Measurements from ENCODE around the gene TRIM44.

Gene TRIM44

DNA sequence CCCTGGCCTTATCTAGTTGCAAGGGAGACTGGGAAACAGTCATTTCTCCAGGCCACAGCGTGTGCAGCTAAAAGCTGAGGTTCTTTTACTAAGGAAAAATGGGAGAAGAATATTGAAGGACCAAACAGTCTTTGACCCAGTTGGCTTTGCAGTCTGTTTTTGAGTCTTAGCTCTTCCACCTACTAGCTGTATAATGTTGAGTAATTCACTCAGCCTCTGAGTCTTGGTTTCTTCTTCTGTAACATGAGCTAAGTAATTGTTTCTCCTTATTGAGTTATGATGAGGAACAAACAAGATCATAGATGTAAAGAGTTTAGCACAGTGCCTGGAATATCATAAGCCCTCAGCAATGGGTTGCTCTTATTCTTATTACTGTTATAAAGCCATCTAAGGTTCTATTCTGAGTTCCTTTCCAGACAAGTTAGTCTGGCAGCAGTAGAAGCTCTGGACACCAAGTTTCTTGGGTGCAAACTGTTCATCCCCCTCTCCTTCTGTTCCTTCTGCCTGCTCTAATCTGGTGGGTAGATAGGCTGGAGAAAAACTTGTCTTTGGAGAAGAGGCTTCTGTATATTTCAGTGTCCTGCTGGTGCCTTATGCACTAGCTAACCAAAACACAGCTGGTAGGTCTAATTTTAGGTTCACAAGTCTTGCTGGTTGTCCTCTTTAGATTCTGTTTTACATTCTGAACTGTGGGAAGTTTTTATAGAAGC, 13.5 kb downstream of the TRIM44 start:
- H3K27me3 ChIP-seq (ENCODE audit: control insufficient read depth in 1 of 2, insufficient read depth in 2 of 2, low read length in 2 of 2): no peaks in the 10 kb centered on the region
- H3K9me3 ChIP-seq (ENCODE audit: control insufficient read depth in 2 of 2, low read length in 2 of 2): no peaks in the 10 kb centered on the region
- H3K4me3 ChIP-seq (ENCODE audit: low read length in 2 of 2): peak overlapping the region in 1 of 2 donors; percentile 4
- no peak overlapping the region for H3K9ac ChIP-seq (ENCODE audit: low read length in 2 of 2)
- H3K4me1 ChIP-seq (ENCODE audit: control insufficient read depth, insufficient read depth, low read length): peaks cover 4% of the 10 kb centered on the region
- no peaks in the 10 kb centered on the region for H3K36me3 ChIP-seq (ENCODE audit: control insufficient read depth in 2 of 2, insufficient read depth in 2 of 2, low read length in 2 of 2)
- H3K27ac ChIP-seq (ENCODE audit: low read length): peak overlapping the region; percentile 3

DNA sequence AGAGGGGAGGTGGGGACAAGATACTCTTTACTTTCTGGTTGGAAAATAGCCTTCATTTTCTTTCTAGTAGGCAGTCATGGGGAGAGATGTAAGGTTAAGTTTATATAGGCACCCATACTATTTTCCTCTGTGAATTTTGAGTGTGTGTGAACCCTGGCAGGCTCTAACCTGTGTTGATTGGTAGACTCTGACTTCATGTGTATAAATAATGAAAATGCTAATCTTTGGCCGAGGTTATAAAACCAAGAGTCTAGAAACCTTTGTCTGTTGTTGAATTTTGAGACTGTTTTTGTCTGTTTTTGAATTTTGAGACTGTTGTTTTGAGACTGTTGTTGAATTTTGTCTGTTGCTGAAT, 14.0 kb downstream of the TRIM44 start:
- no peaks in the 10 kb centered on the region for H3K36me3 ChIP-seq (ENCODE audit: control insufficient read depth in 2 of 2, insufficient read depth in 2 of 2, low read length in 2 of 2)
- peak overlapping the region; percentile 3 for H3K27ac ChIP-seq (ENCODE audit: low read length)
- no peak overlapping the region for H3K9ac ChIP-seq (ENCODE audit: low read length in 2 of 2)
- H3K4me3 ChIP-seq (ENCODE audit: low read length in 2 of 2): peak overlapping the region in 1 of 2 donors; percentile 4
- H3K4me1 ChIP-seq (ENCODE audit: control insufficient read depth, insufficient read depth, low read length): peaks cover 4% of the 10 kb centered on the region
- no peaks in the 10 kb centered on the region for H3K9me3 ChIP-seq (ENCODE audit: control insufficient read depth in 2 of 2, low read length in 2 of 2)
- no peaks in the 10 kb centered on the region for H3K27me3 ChIP-seq (ENCODE audit: control insufficient read depth in 1 of 2, insufficient read depth in 2 of 2, low read length in 2 of 2)

DNA sequence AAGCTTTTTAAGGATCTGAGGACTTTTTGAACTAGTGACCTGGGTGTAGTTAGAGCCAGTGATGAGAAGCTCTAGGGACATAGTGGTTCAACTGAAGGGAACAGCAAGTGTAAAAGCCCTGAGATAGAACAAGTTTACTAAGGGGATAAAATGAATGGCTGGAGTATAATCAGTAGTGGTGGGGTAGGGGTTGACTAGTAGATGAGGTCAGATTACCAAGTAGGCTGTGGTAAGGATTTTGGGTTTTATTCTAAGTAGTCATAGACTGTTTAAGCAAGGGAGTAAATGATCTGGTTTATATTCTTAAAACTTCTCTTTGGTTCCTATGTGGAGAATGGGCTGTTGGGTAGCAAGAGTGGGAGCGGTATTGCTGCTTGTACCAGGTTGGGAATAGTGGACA, 15.3 kb downstream of the TRIM44 start:
- no peaks in the 10 kb centered on the region for H3K36me3 ChIP-seq (ENCODE audit: control insufficient read depth in 2 of 2, insufficient read depth in 2 of 2, low read length in 2 of 2)
- no peaks in the 10 kb centered on the region for H3K9me3 ChIP-seq (ENCODE audit: control insufficient read depth in 2 of 2, low read length in 2 of 2)
- H3K4me3 ChIP-seq (ENCODE audit: low read length in 2 of 2): no peak overlapping the region
- H3K27ac ChIP-seq (ENCODE audit: low read length): no peak overlapping the region
- H3K4me1 ChIP-seq (ENCODE audit: control insufficient read depth, insufficient read depth, low read length): peaks cover 13% of the 10 kb centered on the region
- H3K9ac ChIP-seq (ENCODE audit: low read length in 2 of 2): no peak overlapping the region
- H3K27me3 ChIP-seq (ENCODE audit: control insufficient read depth in 1 of 2, insufficient read depth in 2 of 2, low read length in 2 of 2): no peaks in the 10 kb centered on the region

DNA sequence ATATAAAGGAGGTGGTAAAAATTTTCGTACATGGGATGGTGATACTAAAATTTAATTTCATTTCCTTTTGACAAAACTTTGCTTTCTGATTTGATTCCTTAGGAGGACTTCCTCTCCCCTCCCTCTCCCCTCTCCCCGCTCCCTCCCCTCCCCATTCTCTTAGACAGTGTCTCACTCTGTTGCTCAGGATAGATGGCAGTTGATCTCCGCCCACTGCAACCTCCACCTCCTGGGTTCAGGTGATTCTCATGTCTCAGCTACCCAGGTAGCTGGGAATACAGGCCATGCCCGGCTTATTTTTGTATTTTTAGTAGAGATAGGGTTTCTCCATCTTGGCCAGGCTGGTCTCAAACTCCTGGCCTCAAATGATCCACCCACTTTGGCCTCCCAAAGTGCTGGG, 15.9 kb downstream of the TRIM44 start:
- H3K36me3 ChIP-seq (ENCODE audit: control insufficient read depth in 2 of 2, insufficient read depth in 2 of 2, low read length in 2 of 2): no peaks in the 10 kb centered on the region
- H3K9ac ChIP-seq (ENCODE audit: low read length in 2 of 2): no peak overlapping the region
- H3K9me3 ChIP-seq (ENCODE audit: control insufficient read depth in 2 of 2, low read length in 2 of 2): no peaks in the 10 kb centered on the region
- no peak overlapping the region for H3K4me3 ChIP-seq (ENCODE audit: low read length in 2 of 2)
- H3K4me1 ChIP-seq (ENCODE audit: control insufficient read depth, insufficient read depth, low read length): peaks cover 13% of the 10 kb centered on the region
- no peaks in the 10 kb centered on the region for H3K27me3 ChIP-seq (ENCODE audit: control insufficient read depth in 1 of 2, insufficient read depth in 2 of 2, low read length in 2 of 2)
- H3K27ac ChIP-seq (ENCODE audit: low read length): no peak overlapping the region

DNA sequence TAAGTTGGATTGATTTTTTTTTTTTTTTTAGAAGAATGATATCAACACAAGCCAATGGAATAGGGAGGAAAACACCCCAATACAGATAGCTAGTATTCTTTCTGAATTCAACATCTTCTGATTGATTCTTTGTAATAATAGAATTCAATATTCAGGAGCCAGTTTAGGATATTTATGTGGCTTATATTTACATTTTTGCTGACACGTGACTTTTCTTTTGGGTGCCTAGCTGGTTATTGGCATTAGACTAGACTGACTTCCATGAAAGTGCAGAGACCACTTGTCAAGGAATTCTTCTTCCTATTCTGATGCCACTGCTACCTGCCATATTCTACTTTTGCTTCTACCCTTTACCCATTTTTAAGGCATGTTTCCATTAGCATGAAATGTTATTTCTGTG, 16.4 kb downstream of the TRIM44 start:
- Histone ChIP-seq H3K9ac (ENCODE audit: low read length in 2 of 2) (no peak overlapping the region), H3K27ac (ENCODE audit: low read length) (no peak overlapping the region), H3K27me3 (ENCODE audit: control insufficient read depth in 1 of 2, insufficient read depth in 2 of 2, low read length in 2 of 2) (no peaks in the 10 kb centered on the region), H3K9me3 (ENCODE audit: control insufficient read depth in 2 of 2, low read length in 2 of 2) (no peaks in the 10 kb centered on the region), H3K4me1 (ENCODE audit: control insufficient read depth, insufficient read depth, low read length) (peaks cover 13% of the 10 kb centered on the region), H3K36me3 (ENCODE audit: control insufficient read depth in 2 of 2, insufficient read depth in 2 of 2, low read length in 2 of 2) (no peaks in the 10 kb centered on the region), H3K4me3 (ENCODE audit: low read length in 2 of 2) (no peak overlapping the region)

DNA sequence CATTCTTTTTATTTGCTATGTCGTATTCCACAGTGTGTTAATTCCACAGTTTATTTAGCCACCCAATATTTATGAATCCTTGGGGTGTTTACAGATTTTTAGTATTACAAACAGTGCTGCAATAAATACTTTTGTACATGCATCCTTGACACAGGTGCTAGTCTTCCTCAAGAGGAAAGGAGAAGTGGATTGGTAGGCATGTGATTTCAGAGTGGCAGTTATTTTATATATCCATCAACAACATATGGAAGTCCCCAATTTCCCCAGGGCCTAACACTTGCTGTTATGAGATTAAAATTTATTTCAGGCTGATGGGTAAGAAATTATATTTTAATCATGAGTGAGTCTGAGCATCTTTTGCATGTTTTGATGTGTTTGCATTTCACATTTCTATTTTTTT, 17.9 kb downstream of the TRIM44 start:
- H3K27me3 ChIP-seq (ENCODE audit: control insufficient read depth in 1 of 2, insufficient read depth in 2 of 2, low read length in 2 of 2): no peaks in the 10 kb centered on the region
- no peak overlapping the region for H3K9ac ChIP-seq (ENCODE audit: low read length in 2 of 2)
- H3K4me1 ChIP-seq (ENCODE audit: control insufficient read depth, insufficient read depth, low read length): peaks cover 11% of the 10 kb centered on the region
- H3K36me3 ChIP-seq (ENCODE audit: control insufficient read depth in 2 of 2, insufficient read depth in 2 of 2, low read length in 2 of 2): peaks cover 0 to 3% of the 10 kb centered on the region in 2 donors
- H3K9me3 ChIP-seq (ENCODE audit: control insufficient read depth in 2 of 2, low read length in 2 of 2): no peaks in the 10 kb centered on the region
- H3K4me3 ChIP-seq (ENCODE audit: low read length in 2 of 2): no peak overlapping the region
- H3K27ac ChIP-seq (ENCODE audit: low read length): no peak overlapping the region

DNA sequence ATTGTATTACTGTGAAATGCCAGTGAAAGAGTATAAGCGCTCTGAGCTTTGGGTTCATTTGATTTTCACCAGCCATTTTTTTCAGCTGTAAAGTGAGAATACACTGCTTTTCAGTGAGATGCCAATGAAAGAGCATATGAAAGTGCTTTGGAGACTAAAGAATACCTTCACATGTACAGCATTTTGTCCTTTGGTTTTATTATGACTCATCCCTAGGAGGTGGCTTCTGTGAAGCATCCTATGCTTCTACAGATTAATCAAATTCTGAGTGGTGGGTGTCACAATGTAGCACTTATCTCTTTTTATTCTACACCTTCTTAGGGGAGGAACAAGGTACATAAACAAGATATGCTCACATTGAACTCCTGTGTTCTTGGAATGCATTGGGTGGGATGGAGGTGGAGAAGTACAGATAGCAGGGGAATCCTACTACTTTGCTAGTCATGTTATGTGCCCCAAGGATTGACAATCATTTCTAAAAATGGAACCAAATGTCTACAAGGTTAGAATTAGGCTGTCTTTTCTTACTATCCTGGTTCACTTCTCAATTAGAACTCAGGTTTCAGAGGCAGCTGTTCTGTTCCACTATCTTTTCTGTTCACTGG, 18.7 kb downstream of the TRIM44 start:
- Histone ChIP-seq H3K4me1 (ENCODE audit: control insufficient read depth, insufficient read depth, low read length) (peaks cover 9% of the 10 kb centered on the region), H3K27ac (ENCODE audit: low read length) (no peak overlapping the region), H3K9ac (ENCODE audit: low read length in 2 of 2) (no peak overlapping the region)

DNA sequence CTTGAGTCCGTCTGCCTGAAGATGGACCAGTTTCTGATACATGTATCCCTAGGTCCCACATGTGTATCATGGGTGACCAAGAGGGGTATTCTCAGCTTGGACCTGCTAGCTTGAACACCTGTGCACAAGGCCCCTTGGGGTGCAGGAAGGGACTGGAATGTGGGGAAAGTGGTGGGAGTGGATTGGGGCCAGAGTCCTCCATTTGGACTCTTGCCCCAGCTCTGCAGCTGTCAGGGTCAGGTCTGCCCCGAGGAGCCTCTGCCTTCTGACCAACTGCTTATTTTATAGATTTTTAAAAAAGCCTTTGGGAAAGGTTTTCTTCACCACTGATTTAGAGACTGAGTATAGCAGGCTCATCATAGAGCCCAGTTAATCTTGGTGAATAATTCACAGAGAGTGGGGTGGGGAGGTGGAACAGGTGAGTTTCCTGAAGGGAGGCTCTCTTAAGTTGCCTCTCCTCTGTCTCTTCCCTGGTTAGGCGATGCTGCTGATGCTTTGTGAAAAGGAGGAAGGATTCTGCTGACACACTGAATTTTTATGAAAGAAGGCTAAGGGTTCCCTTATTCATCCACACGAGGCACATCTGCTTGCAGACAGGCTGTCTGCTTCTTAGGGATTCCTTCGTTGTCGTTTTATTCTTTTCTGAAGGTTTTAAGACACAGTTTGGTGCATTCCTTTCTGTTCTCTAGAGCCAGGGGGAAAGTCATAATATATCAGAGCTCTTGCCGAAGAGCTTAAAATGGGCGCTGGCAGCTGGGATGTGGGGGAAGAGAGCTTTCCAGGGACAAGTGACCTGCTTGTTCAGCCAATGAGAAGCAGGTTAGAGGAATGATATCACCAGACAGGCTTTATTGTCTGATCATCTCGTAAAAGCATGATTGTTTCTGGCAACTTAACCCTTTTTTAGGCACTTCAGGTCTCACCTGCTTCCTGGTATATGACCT, 19.9 kb downstream of the TRIM44 start:
- no peak overlapping the region for H3K4me3 ChIP-seq (ENCODE audit: low read length in 2 of 2)

More for the DNA sequence above, 18.7 kb downstream of the TRIM44 start:
- H3K36me3 ChIP-seq (ENCODE audit: control insufficient read depth in 2 of 2, insufficient read depth in 2 of 2, low read length in 2 of 2): peaks cover 0 to 3% of the 10 kb centered on the region in 2 donors
- no peak overlapping the region for H3K4me3 ChIP-seq (ENCODE audit: low read length in 2 of 2)
- H3K9me3 ChIP-seq (ENCODE audit: control insufficient read depth in 2 of 2, low read length in 2 of 2): no peaks in the 10 kb centered on the region
- no peaks in the 10 kb centered on the region for H3K27me3 ChIP-seq (ENCODE audit: control insufficient read depth in 1 of 2, insufficient read depth in 2 of 2, low read length in 2 of 2)

DNA sequence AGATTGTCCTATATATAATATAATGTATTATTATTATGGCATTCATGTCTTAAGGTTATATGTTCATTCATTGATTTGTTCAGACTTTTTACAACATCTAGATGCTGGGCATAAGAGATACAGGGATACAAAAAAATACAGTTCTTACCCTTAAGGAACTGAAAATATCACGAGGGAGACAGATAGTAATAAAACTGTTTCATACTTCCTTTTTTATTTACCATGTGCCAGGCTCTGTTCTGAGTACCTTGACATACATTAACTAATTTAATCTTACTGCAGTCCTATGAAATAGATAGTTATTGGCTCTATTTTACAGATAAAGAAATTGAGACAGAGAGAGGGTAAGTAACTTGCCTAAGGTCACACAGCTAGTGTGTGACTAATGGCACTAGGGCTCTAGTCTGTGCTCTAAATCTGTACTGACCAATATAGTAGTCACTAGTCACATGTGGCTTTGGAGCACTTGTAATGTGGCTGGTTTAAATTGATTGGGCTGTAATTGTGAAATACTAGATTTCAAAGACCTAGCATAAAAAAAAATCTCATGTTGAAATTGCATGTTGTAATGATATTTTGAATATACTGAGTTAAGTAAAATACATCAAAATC, 21.3 kb downstream of the TRIM44 start:
- Histone ChIP-seq H3K36me3 (ENCODE audit: control insufficient read depth in 2 of 2, insufficient read depth in 2 of 2, low read length in 2 of 2) (peaks cover 2 to 10% of the 10 kb centered on the region in 2 donors), H3K4me3 (ENCODE audit: low read length in 2 of 2) (no peak overlapping the region), H3K9ac (ENCODE audit: low read length in 2 of 2) (no peak overlapping the region), H3K27me3 (ENCODE audit: control insufficient read depth in 1 of 2, insufficient read depth in 2 of 2, low read length in 2 of 2) (no peaks in the 10 kb centered on the region), H3K4me1 (ENCODE audit: control insufficient read depth, insufficient read depth, low read length) (peaks cover 9% of the 10 kb centered on the region), H3K27ac (ENCODE audit: low read length) (no peak overlapping the region), H3K9me3 (ENCODE audit: control insufficient read depth in 2 of 2, low read length in 2 of 2) (no peaks in the 10 kb centered on the region)

More for the DNA sequence above, 19.9 kb downstream of the TRIM44 start:
- peaks cover 2 to 9% of the 10 kb centered on the region in 2 donors for H3K36me3 ChIP-seq (ENCODE audit: control insufficient read depth in 2 of 2, insufficient read depth in 2 of 2, low read length in 2 of 2)
- H3K27me3 ChIP-seq (ENCODE audit: control insufficient read depth in 1 of 2, insufficient read depth in 2 of 2, low read length in 2 of 2): no peaks in the 10 kb centered on the region
- H3K9ac ChIP-seq (ENCODE audit: low read length in 2 of 2): no peak overlapping the region
- H3K27ac ChIP-seq (ENCODE audit: low read length): no peak overlapping the region
- no peaks in the 10 kb centered on the region for H3K9me3 ChIP-seq (ENCODE audit: control insufficient read depth in 2 of 2, low read length in 2 of 2)
- peaks cover 9% of the 10 kb centered on the region for H3K4me1 ChIP-seq (ENCODE audit: control insufficient read depth, insufficient read depth, low read length)

DNA sequence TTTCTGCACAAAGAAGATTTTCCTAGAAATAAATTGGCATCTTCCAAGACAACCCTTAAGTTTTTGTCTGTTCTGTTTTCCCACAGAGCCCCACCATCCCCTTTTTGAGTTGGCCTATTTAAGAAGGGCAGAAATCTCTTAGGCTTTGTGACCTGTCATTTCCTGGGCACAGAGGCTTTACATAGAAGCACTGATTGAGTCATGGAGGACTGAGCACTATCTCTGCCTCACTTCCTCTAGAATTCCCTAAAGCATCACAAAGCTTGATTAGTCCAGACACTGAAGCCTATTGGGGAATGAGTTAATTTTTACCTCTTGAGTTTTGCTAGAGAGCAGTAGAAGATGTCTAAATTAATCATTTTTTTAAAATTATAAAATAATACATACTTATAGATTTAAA, 25.4 kb downstream of the TRIM44 start:
- H3K4me3 ChIP-seq (ENCODE audit: low read length in 2 of 2): no peak overlapping the region
- peaks cover 2 to 10% of the 10 kb centered on the region in 2 donors for H3K36me3 ChIP-seq (ENCODE audit: control insufficient read depth in 2 of 2, insufficient read depth in 2 of 2, low read length in 2 of 2)
- H3K9me3 ChIP-seq (ENCODE audit: control insufficient read depth in 2 of 2, low read length in 2 of 2): no peaks in the 10 kb centered on the region
- no peaks in the 10 kb centered on the region for H3K27me3 ChIP-seq (ENCODE audit: control insufficient read depth in 1 of 2, insufficient read depth in 2 of 2, low read length in 2 of 2)
- H3K9ac ChIP-seq (ENCODE audit: low read length in 2 of 2): no peak overlapping the region
- H3K4me1 ChIP-seq (ENCODE audit: control insufficient read depth, insufficient read depth, low read length): no peaks in the 10 kb centered on the region
- no peak overlapping the region for H3K27ac ChIP-seq (ENCODE audit: low read length)

Measured in stomach smooth muscle (tissue), 2 donors.